GM10266 (cell line): ENCODE measurements around the gene TP53TG5.
"Not testable (repeated sequence)": the region's sequence is repeated elsewhere in the genome, so short reads cannot be mapped to it uniquely, and the experiment has no call there.

Experiments used
- DNase-seq: peaks from one replicate; pipeline ENCODE4 v3.0.0; 2012; ENCODE audit errors: extremely low spot score
- TF ChIP-seq, protein P1 (sequence below): IDR thresholded peaks from 2 replicates; pipeline ENCODE4 v1.5.1; 2012; ENCODE audit warnings: mild to moderate bottlenecking, low read depth; ENCODE audit not compliant: control insufficient read depth, insufficient read depth; ENCODE audit errors: missing control alignments

The TP53TG5 gene

DNA sequence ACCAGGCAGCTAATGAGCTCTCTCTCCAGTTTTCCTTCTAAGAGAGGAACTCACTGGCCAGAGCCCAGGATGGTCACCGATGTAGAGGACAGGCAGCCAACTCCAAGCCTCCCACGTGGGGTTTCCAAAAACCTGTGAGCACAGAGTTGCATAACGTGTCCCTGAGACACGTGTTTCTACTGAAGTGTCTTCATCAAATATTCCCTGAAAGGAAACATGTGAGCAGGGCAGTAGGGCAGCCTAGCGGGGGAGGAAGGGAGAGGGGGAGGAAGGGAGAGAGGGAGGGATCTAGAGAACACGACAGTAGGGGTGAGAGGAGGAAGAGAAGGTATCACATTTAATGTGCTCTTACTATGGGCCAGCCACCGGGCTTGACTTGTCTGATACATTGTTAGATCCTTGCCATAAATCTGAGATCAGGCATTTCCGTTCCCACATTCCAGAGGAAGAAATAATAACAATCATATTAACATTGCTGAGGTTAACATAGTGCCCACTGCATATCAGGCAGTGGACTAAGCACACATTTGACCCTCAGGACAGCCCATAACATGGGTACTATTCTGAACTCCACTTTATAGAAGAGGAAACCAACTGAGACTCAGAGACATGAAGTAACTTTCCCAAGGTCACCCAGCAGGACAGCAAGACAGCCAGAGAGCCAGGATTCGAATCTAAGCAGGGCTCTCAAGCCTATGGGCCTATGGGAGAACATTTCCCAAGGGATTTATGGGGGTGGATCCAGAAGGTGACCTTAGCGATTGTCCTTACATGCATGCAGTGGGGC is 19.6 kb downstream of the TP53TG5 start:
- DNase-seq = no peak
- TF ChIP-seq, protein P1, sequence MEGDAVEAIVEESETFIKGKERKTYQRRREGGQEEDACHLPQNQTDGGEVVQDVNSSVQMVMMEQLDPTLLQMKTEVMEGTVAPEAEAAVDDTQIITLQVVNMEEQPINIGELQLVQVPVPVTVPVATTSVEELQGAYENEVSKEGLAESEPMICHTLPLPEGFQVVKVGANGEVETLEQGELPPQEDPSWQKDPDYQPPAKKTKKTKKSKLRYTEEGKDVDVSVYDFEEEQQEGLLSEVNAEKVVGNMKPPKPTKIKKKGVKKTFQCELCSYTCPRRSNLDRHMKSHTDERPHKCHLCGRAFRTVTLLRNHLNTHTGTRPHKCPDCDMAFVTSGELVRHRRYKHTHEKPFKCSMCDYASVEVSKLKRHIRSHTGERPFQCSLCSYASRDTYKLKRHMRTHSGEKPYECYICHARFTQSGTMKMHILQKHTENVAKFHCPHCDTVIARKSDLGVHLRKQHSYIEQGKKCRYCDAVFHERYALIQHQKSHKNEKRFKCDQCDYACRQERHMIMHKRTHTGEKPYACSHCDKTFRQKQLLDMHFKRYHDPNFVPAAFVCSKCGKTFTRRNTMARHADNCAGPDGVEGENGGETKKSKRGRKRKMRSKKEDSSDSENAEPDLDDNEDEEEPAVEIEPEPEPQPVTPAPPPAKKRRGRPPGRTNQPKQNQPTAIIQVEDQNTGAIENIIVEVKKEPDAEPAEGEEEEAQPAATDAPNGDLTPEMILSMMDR = no peak

DNA sequence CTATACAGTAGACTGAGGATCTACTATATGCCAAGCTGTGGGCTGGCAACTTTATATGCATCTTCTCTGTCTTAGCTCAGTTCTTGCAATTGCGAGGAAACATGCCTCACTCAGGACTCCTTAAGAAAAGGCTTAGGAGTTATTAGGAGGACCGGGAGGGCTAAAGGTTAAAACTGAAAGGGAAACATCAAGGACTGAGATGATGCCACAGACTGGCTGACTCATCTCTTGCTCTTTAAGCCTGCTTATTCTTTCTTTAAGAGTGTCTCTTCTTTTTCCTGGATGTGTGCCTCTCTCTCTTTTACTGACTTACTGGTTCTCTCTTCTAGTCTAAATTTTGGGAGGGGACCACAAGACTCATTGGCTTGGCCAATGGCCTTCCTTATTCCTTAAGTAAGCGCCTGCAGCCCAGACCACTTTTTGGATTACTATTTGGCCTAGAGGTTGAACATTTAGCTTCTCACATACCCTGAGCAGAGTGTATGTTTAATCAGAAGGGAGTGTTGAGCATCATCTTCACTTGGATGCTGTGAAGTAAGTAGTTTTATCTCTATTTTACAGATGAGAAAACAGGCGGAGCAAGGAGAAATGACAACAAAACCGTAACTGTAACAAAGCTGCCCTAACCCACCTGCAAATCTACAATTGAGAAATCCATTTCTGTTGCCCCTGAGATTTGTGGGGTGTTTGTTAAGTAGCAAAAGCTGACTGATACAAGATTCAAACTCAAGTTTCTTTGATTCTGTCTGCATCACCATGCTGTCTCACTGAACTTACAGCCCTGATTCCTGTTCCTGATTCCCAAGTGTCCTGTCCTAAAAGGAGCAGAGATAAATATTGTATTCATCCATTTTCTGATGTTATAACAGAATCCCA is 22.7 kb downstream of the TP53TG5 start:
- no peak for DNase-seq

DNA sequence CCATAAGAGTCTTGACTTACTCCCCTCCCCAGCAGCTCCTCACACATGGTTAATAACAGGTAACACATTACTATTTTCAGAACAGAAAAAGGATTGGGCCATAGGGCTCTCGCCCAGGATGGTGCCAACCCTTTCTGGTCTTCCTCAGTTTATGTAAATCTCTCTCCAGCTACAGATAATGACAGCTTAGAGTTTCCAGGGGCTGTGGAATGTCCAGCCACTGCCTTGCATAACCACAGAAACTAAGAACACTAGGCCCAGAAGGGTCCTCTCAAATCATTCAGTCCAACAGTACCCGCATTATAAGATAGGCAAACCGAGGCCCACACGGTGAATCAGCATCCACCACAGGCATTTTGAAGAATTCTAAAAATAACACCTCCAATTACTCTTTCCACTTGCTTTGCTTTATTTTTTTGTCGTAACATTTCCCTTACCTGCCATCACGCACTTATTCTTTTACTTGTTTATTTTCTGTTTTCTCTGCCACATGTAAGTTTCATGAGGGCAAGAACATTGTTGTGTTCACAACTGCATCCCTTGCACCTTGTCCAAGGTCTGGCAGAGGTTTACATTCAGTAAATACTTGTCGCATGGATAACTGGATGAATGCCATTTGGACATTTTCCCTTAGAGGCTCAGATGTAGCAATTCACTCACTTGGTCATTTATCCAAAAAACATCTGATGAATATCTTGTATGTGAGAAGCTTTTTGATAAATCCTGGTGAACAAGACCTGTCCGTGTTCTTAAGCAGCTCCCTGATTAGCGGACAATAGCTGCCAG is 23.5 kb downstream of the TP53TG5 start:
- TF ChIP-seq, protein P1 = no peak

More for the DNA sequence above, 22.7 kb downstream of the TP53TG5 start:
- TF ChIP-seq, protein P1 = no peak

DNA sequence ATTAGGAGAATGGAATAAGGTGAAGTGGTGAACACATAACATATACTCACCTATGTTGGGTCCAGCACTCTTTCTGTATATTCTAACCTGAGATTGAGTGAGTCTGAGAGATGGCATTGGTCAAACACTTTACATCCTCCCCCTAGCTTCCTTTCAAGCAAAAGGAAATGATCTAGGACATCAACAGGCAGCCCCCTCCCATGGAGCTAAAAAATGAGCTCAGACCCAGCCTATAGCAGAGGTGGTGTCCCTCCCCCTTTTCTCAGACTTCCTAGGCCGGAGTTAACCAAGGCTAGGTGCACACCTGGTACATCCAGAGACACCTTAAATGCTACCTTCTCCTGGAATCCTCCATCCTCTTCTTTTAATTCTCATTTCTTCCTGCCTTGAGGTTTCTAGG is 24.4 kb downstream of the TP53TG5 start:
- no peak for DNase-seq
- TF ChIP-seq, protein P1 = no peak

More for the DNA sequence above, 23.5 kb downstream of the TP53TG5 start:
- DNase-seq = no peak

DNA sequence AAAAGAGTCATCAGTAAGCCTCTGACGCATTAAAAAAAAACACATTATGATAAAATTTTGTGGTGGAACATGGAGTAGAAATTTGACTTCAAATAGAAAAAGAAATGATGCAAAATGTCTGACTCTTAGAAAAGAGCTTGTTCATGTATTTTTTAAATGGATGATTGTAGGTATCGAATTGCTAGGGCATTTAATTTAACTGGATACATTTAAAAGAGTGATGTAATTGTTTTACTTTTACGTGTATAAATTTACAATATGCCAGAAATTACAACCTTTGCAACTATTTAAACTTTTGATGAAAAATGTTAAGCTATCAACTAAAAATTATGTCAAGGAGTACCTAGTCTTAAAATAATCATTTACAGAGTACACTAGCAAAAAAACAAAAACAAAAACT is 25.4 kb downstream of the TP53TG5 start:
- TF ChIP-seq, protein P1 = no peak
- DNase-seq = no peak

DNA sequence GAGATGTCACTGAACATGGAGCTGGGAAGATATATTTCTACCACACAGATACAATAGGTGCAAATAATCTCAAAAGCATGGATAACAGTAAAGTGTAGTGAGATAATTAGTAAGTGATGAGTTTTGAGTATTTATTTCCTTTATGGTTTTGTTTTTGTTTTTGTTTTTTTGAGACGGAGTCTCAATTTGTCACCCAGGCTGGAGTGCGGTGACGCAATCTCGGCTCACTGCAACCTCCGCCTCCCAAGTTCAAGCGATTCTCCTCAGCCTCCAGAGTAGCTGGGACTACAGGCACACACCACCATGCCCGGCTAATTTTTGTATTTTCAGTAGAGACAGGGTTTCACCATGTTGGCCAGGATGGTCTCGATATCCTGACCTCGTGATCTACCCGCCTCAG is 27.3 kb downstream of the TP53TG5 start:
- DNase-seq = not testable (repeated sequence)

DNA sequence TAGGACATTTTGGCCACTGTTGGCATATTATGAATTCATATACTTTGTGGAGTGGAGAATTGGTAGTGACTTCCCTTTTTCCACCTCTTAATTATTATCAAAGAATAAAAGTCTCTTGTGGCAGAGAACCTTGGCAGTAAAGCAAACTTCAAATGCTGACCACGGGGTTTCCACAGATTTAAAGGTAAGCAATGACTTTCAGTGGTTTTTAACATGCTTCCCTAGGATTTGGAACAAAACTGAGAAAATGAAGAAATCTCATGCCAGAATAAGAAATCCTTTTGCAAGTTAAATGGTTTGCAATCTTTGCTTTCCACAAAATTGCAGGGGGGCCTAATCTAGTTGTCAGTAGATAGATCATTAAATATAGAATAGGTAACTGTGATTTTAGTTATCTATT is 27.9 kb downstream of the TP53TG5 start:
- TF ChIP-seq, protein P1 = no peak
- no peak for DNase-seq
